Suprapubic skin (tissue), 4 donors: ENCODE data around the gene TOR2A. TPM values are rescaled to one million over a fixed set of nuclear protein-coding genes. Genes with fewer than 3 reads are reported as not detected.
A peak's percentile ranks its signal among the peaks of the same experiment; 100 is the strongest.

ENCODE experiments used
- DNase-seq, 2 donors: peaks; one replicate each; pipeline ENCODE4 v3.0.0-alpha.2; 2019; ENCODE audit warnings: low spot score in 2 of 2
- H3K27ac ChIP-seq: fragments of 200-600 bp; sonication (generic); one replicate; pipeline ENCODE4 v1.5.1; 2019
- H3K27me3 ChIP-seq: fragments of 200-600 bp; sonication (generic); one replicate; pipeline ENCODE4 v1.5.1; 2019
- H3K36me3 ChIP-seq: fragments of 200-600 bp; sonication (generic); one replicate; pipeline ENCODE4 v1.5.1; 2019
- H3K4me1 ChIP-seq: fragments of 200-600 bp; sonication (generic); one replicate; pipeline ENCODE4 v1.5.1; 2019
- H3K4me3 ChIP-seq: fragments of 200-600 bp; sonication (generic); one replicate; pipeline ENCODE4 v1.5.1; 2019; ENCODE audit warnings: mild to moderate bottlenecking
- H3K9me3 ChIP-seq: fragments of 200-600 bp; sonication (generic); one replicate; pipeline ENCODE4 v1.5.1; 2019
- CTCF ChIP-seq, 2 donors: fragments of 200-600 bp in 1 of 2; fragments of 450-650 bp in 1 of 2; sonication (generic) in 1 of 2; IDR thresholded peaks; one replicate each; pipeline ENCODE4 v1.5.1; 2016 to 2019; ENCODE audit warnings: antibody characterized with exemption in 2 of 2, mild to moderate bottlenecking in 1 of 2, moderate library complexity in 1 of 2
- EP300 ChIP-seq: sonication (generic); formaldehyde crosslinking; IDR thresholded peaks from one replicate; pipeline ENCODE4 v1.6.1; 2017; ENCODE audit warnings: antibody characterized with exemption
- POLR2A ChIP-seq, 2 donors: fragments of 450-650 bp; IDR thresholded peaks; one replicate each; pipeline ENCODE4 v1.6.1; 2017; ENCODE audit warnings: antibody characterized with exemption in 2 of 2, mild to moderate bottlenecking in 2 of 2, moderate library complexity in 2 of 2
- POLR2AphosphoS5 ChIP-seq, 3 donors: sonication (generic); formaldehyde crosslinking; IDR thresholded peaks; one replicate each; pipeline ENCODE4 v1.6.1; 2017; ENCODE audit warnings: antibody characterized with exemption in 3 of 3
- WGBS: methylation state at CpG from one replicate; pipeline ENCODE4 v1.1.5; 2018; 5-methylcytosine and 5-hydroxymethylcytosine counted together
- total RNA-seq, 4 donors: library from RNA; depleted of rRNA; stranded (reverse); fragments of >200 nt; gene quantifications; one replicate each; pipeline ENCODE4 v1.1.0, GENCODE V29; 2016

TOR2A gene
- total RNA-seq, 4 donors from 2014 or later: 16.1 to 24.3 (median 19.3) TPM

GRCh38 chr9:127714951-127715469 is 20.1 kb downstream of the TOR2A start:
- DNase-seq: no peak
- Histone ChIP-seq H3K27me3 (no peaks in the 10 kb centered on the region), H3K4me1 (peaks cover 20% of the 10 kb centered on the region), H3K4me3 (peak overlapping the region; percentile 70), H3K36me3 (no peaks in the 10 kb centered on the region), H3K27ac (peak overlapping the region; percentile 79), H3K9me3 (no peaks in the 10 kb centered on the region)
- no CpG with 5 or more reads among the region's 44 CpGs for WGBS
- TF ChIP-seq EP300 (no peak), POLR2A (IDR thresholded peaks at IDR 0.05) (no peak), CTCF (IDR thresholded peaks at IDR 0.05) (no peak), POLR2AphosphoS5 (IDR thresholded peaks at IDR 0.05) (no peak)

DNA sequence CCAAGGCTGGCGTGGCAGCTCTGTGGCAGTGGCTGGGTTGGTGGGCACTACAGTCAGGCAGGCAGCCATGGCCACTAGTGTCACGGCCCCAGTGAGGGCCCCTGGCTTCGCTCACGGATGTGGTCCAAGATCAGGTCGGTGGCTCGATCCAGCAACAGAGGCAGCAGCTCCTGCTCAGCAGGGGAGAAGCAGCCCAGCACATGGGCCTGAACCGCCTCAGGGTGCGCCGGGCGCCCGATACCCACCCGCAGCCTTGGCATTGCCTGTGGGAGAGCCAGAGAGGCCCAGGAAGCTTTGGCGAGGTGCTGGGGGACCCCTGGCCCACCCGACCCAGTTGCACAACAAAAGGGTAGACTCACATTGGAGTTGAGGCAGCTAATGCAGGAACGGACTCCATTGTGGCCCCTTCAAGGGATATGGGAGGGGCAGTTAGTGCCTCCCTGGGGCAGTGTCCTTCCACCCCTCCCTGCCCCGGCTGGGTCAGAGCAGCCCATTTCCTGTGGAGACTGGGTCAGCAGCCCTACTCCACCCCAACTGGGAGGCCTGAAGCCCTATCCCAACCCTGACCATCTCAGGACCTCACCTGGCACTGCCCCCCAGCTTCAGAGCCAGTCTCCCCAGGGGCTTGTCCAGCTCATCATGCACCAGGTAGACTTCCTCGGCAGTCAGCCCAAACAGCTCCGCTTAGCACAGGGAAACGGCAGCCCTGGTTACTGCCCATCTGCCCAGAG is 20.9 kb downstream of the TOR2A start:
- Histone ChIP-seq H3K4me1 (peaks cover 20% of the 10 kb centered on the region), H3K4me3 (peak overlapping the region; percentile 70), H3K9me3 (no peaks in the 10 kb centered on the region), H3K36me3 (no peaks in the 10 kb centered on the region), H3K27ac (no peak overlapping the region), H3K27me3 (no peaks in the 10 kb centered on the region)
- TF ChIP-seq POLR2A (IDR thresholded peaks at IDR 0.05): no peak
- no peak for TF ChIP-seq POLR2AphosphoS5 (IDR thresholded peaks at IDR 0.05)
- no peak for TF ChIP-seq EP300
- no peak for TF ChIP-seq CTCF (IDR thresholded peaks at IDR 0.05)
- WGBS: 89% methylated on average over 15 of the region's 19 CpGs
- DNase-seq: no peak

- no peak for DNase-seq
- Histone ChIP-seq H3K9me3 (no peaks in the 10 kb centered on the region), H3K27me3 (no peaks in the 10 kb centered on the region), H3K4me1 (peaks cover 20% of the 10 kb centered on the region), H3K4me3 (no peak overlapping the region), H3K36me3 (no peaks in the 10 kb centered on the region), H3K27ac (no peak overlapping the region)
- 86% methylated on average over 7 of the region's 10 CpGs for WGBS
- TF ChIP-seq POLR2A (IDR thresholded peaks at IDR 0.05) (no peak), CTCF (IDR thresholded peaks at IDR 0.05) (no peak), POLR2AphosphoS5 (IDR thresholded peaks at IDR 0.05) (no peak), EP300 (no peak)
These were observed 22.2 kb downstream of the TOR2A start for GRCh38 chr9:127712867-127713266.

DNA sequence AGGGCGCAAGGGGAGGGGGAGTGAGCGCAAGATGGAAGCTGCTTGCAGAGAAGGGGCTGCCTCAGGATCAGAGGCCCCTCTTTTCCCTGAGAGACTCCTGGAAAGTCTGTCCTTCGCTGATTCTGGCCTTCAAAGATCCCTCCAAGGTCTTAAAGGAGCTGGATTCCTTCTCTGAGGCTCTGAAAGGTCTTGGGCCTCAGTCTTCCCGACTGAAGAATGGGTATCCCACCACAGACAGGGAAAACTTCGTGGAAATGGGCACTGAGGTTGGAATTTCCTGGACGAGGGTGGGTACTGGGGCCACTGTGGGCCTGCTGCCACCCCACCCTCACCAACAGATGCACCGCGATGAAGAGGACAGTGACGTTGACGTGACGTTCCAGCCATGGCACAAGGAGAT is 22.7 kb downstream of the TOR2A start:
- no peaks in the 10 kb centered on the region for H3K27me3 ChIP-seq
- no peak for DNase-seq
- H3K4me1 ChIP-seq: peaks cover 20% of the 10 kb centered on the region
- no peak for TF ChIP-seq POLR2A (IDR thresholded peaks at IDR 0.05)
- no peaks in the 10 kb centered on the region for H3K9me3 ChIP-seq
- no peak overlapping the region for H3K4me3 ChIP-seq
- H3K27ac ChIP-seq: no peak overlapping the region
- WGBS: 87% methylated on average over 8 of the region's 11 CpGs
- H3K36me3 ChIP-seq: no peaks in the 10 kb centered on the region

- no peaks in the 10 kb centered on the region for H3K9me3 ChIP-seq
- H3K4me1 ChIP-seq: peaks cover 20% of the 10 kb centered on the region
- no peak for TF ChIP-seq POLR2A (IDR thresholded peaks at IDR 0.05)
- no peak for TF ChIP-seq EP300
- TF ChIP-seq CTCF (IDR thresholded peaks at IDR 0.05): no peak
- TF ChIP-seq POLR2AphosphoS5 (IDR thresholded peaks at IDR 0.05): no peak
- no peaks in the 10 kb centered on the region for H3K27me3 ChIP-seq
- no peaks in the 10 kb centered on the region for H3K36me3 ChIP-seq
- H3K27ac ChIP-seq: no peak overlapping the region
- no peak overlapping the region for H3K4me3 ChIP-seq
- WGBS: 78% methylated on average over 3 of the region's 11 CpGs
- DNase-seq: no peak
These were observed 23.2 kb downstream of the TOR2A start for GRCh38 chr9:127711831-127712274.
